Peyer's patch (tissue), 4 donors: Measurements from ENCODE around the gene FADS6.

Experiments
- CTCF ChIP-seq, 6 experiments: fragments of 450-650 bp in 4 of 6; fragments of 200-600 bp in 2 of 6; sonication (generic) in 1 of 6; IDR thresholded peaks; one replicate each; pipeline ENCODE4 v1.5.1; 2017 to 2019; ENCODE audit warnings: antibody characterized with exemption in 6 of 6, mild to moderate bottlenecking in 3 of 6, moderate library complexity in 1 of 6
- POLR2A ChIP-seq, 2 donors: fragments of 450-650 bp; IDR thresholded peaks; one replicate each; pipeline ENCODE4 v1.5.1; 2017; ENCODE audit warnings: antibody characterized with exemption in 2 of 2, mild to moderate bottlenecking in 2 of 2, moderate library complexity in 2 of 2

DNA sequence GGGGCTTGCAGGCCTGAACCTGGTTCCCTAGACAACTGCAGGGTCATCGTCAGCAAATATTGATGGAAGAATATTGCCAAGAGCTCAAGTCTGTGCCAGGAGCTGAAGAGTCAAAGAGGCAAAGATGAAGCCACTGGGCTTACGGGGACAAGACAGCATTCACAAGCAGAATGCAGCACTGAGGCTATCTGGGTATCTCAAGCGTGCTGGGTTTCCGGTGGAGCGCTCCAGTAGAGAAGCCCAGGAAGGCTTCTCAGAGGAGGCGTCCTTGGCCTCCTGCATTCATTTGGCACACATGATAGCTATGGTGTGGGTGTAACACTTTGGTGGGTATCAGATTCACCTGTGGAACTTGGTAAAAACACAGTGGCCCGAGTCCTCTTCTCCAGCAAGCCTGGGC is 2.9 kb downstream of the FADS6 start:
- TF ChIP-seq POLR2A (IDR thresholded peaks at IDR 0.05) (no peak), CTCF (IDR thresholded peaks at IDR 0.05) (no peak)
